Endothelial cell of hepatic sinusoid (primary cell): ENCODE results near the gene SLC25A36.
"Not testable (repeated sequence)": the region's sequence is repeated elsewhere in the genome, so short reads cannot be mapped to it uniquely, and the experiment has no call there.

ENCODE experiments used
- in situ Hi-C: cut with HindIII; loops from 2 replicates; pipeline ENCODE4 v1.10.0; 2017; ENCODE audit warnings: low sequenced_read_pairs

The SLC25A36 gene

GRCh38 chr3:140994316-140994715 lies 52.7 kb downstream of the SLC25A36 start:
- in situ Hi-C loops: no loop called here

- in situ Hi-C loops: not testable (repeated sequence)
Observed at GRCh38 chr3:140994861-140995260, 53.2 kb downstream of the SLC25A36 start.

- in situ Hi-C loops: no loop called here
Observed at GRCh38 chr3:140995881-140996280, 54.2 kb downstream of the SLC25A36 start.

- in situ Hi-C loops: no loop called here
Observed at GRCh38 chr3:141000027-141000663, 58.5 kb downstream of the SLC25A36 start.

- in situ Hi-C loops: no loop called here
Observed at GRCh38 chr3:141000686-141001085, 59.0 kb downstream of the SLC25A36 start.

- in situ Hi-C loops: no loop called here
Observed at GRCh38 chr3:141006344-141006743, 64.7 kb downstream of the SLC25A36 start.

GRCh38 chr3:141009496-141009895 lies 67.9 kb downstream of the SLC25A36 start:
- in situ Hi-C loops: no loop called here

GRCh38 chr3:141011232-141011996 lies 69.8 kb downstream of the SLC25A36 start:
- in situ Hi-C loops: no loop called here

GRCh38 chr3:141011997-141012262 lies 70.3 kb downstream of the SLC25A36 start:
- in situ Hi-C loops: no loop called here

GRCh38 chr3:141012571-141012970 lies 70.9 kb downstream of the SLC25A36 start:
- in situ Hi-C loops: no loop called here

- in situ Hi-C loops: loop anchor here (5.0 kb wide), 1 partner anchor 67 kb away; no protein-coding TSS in a partner anchor
Observed at GRCh38 chr3:141015481-141015880, 73.8 kb downstream of the SLC25A36 start.

GRCh38 chr3:141017366-141018322 lies 76.0 kb downstream of the SLC25A36 start:
- in situ Hi-C loops: loop anchor here (5.0 kb wide), 1 partner anchor 65 kb away; no protein-coding TSS in a partner anchor

- in situ Hi-C loops: loop anchor here (5.0 kb wide), 1 partner anchor 63 kb away; no protein-coding TSS in a partner anchor
Observed at GRCh38 chr3:141019244-141019643, 77.6 kb downstream of the SLC25A36 start.

GRCh38 chr3:141020143-141020830 lies 78.7 kb downstream of the SLC25A36 start:
- in situ Hi-C loops: no loop called here

- in situ Hi-C loops: no loop called here
Observed at GRCh38 chr3:141021261-141021660, 79.6 kb downstream of the SLC25A36 start.
